NCI-H2029 (cell line): ENCODE measurements around the gene MAD2L1BP.
"Not testable (repeated sequence)": the region's sequence is repeated elsewhere in the genome, so short reads cannot be mapped to it uniquely, and the experiment has no call there.

Source experiments
- DNase-seq: peaks from one replicate; lab custom pipeline; 2025; lab: John Stamatoyannopoulos, UW

MAD2L1BP gene

DNA sequence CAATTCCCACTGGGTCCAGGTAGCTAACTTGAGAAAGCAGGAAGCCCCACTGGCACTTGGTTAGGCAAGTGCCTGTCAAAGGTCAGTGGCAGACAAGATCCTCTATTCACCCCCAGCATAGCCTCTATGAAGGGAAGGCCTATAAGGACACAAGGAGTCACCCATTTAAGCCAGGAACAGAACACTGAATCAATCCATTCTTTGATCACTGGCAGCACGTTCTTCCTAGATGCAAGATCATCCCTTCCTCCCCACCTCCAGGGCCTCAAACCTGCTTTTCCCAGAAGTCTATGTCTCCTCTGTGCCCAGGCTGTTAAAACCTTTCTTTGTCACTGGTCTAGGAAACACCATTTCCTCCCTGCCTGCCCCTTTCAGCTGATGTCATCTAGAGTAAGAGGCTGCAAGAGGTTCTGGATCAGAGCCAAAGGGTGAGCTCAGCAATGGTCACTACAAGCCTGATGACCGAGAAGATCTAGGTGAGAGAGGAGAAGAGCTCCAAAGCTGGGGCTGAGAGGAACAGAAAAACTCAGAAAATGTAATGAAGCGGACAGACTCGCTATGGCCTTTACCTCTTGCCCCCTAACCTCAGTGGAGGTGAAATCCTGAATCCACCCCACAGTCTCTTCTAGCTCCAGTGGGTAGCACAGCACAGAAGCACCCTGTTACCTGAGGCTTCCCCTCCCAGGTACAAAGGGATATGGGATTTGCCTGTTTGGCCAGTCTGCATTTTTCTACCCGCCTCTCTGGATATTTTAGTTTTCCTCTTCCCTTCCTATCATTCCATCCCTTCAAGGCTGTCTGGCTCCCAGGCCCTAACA is 8.4 kb upstream of the MAD2L1BP start:
- peak; percentile 97 for DNase-seq

DNA sequence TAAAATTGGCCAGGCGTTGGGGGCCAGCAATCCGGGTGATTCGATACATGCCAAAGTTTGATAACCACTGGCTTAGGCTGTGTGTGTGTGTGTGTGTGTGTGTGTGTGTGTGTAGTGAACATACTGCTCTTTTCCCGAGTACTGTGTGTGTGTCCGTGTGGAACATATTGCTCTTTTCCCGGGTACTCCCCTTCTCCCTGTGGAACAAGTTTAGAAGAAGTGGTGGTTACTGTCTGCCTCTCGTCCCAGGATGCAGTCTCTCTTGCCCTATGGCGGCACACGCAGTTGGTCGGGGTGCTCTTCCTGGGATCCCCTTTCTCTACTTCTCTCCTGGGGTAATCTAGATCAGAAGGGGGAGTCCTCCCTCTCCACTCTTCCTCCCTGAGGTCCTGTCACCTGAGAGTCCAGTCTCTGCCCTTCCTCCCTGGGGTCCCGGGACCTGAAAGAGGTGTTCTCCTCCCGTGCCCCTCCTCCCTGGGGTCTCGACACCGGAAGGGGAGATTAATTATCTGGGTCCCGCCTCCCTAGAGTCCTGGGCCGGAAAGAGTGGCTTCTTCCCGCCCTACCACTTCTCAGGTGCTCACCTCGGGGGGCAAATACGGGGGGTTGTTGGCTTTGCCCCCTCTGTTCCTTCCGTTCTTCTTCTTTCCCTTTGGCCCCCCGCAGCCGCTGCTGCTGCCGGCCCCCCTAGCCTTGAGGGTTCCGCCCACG is 7.1 kb upstream of the MAD2L1BP start:
- peak; percentile 45 for DNase-seq

GRCh38 chr6:43629104-43629504 is 6.5 kb upstream of the MAD2L1BP start, which contains the start of gene GTPBP2:
GTPBP2 (minus strand) TSS chr6:43629264; CDS start chr6:43629162, 102 bp downstream.
- DNase-seq = peak; percentile 98

GRCh38 chr6:43629505-43630300 is 5.9 kb upstream of the MAD2L1BP start:
- DNase-seq = peak; percentile 96

DNA sequence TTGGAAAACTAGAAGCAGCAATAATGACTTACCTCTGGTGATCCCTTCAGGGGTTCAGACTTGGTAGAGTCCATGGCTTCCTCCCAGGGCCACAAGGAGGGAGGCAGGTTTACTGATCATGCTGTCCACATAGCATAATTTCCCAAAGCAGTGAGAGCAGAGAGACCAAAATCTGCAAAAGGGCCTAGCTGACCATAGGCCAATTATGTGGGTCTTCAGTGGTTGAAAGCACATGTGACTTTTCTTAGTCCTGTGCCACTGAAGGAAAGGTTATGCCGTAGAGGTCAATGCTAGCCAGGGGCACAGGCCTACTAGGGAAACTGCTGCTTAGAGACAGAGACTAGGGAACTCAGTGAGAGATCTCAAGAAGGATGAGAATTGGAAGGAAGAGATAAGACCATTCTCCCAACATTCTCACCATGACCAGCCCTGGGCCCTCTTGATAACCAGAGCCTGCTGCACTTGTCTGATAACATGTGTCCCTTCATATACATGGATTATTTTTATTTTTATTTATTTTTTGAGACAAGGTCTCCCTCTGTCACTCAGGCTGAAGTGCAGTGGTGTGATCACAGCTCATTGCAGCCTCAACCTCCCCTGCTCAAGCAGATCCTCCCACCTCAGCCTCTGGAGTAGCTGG is 4.5 kb upstream of the MAD2L1BP start:
- no peak for DNase-seq

- not testable (repeated sequence) for DNase-seq
Measured at GRCh38 chr6:43633002-43633401, 2.6 kb upstream of the MAD2L1BP start.

- no peak for DNase-seq
Measured at GRCh38 chr6:43634702-43635303, 837 bp upstream of the MAD2L1BP start.

- peak; percentile 1 for DNase-seq
Measured at GRCh38 chr6:43636308-43636659, 644 bp downstream of the MAD2L1BP start.

DNA sequence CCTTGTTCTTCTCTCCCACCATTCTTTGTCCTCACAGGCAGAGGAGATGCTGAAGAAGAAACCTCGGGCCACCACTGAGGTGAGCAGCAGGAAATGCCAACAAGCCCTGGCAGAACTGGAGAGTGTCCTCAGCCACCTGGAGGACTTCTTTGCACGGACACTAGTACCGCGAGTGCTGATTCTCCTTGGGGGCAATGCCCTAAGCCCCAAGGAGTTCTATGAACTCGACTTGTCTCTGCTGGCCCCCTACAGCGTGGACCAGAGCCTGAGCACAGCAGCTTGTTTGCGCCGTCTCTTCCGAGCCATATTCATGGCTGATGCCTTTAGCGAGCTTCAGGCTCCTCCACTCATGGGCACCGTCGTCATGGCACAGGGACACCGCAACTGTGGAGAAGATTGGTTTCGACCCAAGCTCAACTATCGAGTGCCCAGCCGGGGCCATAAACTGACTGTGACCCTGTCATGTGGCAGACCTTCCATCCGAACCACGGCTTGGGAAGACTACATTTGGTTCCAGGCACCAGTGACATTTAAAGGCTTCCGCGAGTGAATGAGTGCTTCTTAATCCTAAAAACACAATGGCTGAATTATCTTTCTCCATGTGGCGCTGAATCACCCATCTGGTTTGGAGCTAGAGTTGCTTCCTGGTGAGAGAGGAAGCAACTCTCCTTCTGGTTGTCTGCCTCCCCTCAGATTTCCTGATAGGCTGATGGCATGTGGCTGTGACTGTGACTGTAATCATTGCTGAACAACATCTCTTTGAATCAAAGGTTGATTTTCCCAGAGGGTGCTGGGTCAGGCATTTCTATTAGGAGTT is 4.6 kb downstream of the MAD2L1BP start:
- no peak for DNase-seq

DNA sequence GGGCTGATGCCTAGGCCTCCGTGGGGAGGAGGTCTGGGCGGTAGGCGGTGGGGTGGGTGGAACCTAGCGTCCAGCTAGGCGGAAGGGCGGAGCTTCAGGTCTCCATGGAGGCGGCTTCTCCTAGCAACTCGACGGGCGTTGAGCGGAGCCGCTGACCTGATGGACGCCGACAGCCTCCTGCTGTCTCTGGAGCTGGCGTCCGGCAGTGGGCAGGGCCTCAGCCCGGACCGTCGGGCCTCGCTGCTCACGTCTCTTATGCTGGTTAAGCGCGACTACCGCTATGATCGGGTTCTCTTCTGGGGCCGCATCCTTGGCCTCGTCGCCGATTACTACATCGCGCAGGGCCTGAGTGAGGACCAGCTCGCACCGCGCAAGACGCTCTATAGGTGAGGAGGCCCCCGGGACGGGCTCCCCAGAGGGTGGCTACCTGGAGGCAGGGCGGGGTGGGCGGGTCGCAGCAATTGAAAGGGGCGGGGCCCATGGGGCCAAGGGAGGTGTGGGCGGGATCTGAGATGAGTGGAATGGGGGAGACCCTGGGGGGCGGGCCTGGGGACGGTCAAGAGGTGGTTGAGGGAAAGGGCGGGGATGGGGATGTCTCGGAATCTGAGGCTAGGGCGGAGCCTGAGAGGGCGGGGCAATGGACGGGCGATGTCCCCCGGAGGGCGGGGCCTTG is 9.4 kb downstream of the MAD2L1BP start, which contains the start of gene RSPH9:
Gene RSPH9 (plus strand): TSS at position 97 of the 673 bp plus-strand sequence. CDS start 63 bp downstream, at position 160.
- no peak for DNase-seq

GRCh38 chr6:43645613-43645964 is 9.9 kb downstream of the MAD2L1BP start:
- peak; percentile 34 for DNase-seq

GRCh38 chr6:43647613-43648012 is 12.0 kb downstream of the MAD2L1BP start:
- DNase-seq = no peak

DNA sequence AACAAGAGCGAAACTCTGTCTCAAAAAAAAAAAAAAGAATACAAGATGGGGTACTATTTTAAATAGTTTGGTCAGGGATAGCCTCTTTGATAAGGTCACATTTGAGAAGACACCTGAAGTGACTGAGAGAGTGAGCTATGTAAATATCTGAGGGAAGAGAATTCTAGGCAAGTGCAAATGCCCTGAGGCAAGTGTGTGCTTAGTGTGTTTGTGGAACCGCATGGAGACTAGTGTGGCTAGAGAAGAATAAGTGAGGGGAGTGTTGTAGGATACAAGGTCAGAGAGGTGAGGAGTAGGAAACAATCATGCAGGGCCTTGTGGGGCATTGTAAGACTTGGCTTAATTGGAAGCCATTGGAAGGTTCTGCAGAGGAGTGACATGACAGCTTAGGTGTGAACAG is 12.6 kb downstream of the MAD2L1BP start:
- no peak for DNase-seq

DNA sequence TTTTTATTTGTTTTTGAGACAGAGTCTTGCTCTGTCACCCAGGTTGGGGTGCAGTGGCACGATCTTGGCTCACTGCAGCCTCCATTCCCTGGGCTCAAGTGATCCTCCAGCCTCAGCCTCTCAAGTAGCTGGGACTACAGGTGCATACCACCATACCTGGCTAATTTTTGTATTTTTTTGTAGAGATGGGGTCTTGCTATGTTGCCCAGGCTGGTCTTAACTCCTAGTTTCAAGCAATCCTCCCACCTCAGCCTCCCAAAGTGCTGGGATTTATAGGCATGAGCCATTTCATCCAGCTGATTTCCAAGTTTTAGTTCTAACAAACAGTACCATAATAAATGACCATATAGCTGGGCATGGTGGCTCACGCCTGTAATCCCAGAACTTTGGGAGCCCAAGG is 17.2 kb downstream of the MAD2L1BP start:
- not testable (repeated sequence) for DNase-seq

DNA sequence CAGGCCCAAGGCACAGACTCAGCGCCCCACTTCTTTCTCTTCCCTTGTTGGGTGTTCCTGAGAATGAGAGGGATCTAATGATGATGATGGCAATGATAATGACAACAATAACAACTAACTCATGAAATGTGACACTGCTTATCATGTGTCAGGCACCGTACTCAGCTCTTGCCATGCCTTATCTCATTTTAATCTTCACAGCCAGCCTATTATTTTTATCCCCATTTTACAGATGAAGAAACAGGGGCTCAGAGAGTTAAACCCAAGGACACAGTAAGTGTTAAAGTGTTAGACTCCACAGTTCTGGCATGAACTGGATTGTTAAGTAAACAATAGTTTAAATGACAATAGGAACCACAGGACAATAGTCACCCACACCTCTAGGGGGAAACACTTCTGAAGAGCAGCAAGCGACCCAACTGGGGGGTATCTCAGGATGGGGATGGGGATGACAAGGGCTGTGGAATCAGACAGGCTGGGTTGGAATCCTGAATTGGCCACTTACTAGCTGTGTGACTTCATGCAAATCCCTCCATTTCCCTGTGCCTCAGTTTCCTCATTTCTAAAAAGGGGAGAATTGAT is 21.7 kb downstream of the MAD2L1BP start:
- DNase-seq = no peak

DNA sequence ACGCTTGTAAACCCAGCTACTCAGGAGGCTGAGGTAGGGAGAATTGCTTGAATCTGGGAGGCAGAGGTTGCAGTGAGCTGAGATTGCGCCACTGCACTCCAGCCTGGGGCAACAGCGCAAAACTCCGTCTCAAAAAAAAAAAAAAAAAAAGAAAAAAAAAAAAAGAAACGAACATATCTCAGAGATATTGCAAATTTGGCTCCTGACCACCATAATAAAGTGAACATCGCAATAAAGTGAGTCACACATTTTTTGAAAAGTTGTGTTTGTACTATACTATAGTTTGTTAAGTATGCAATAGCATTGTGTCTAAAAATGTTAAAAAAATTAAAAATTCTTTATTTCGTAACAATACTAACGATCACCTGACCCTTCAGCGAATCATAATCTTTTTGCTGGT is 22.5 kb downstream of the MAD2L1BP start:
- DNase-seq = no peak

- not testable (repeated sequence) for DNase-seq
Measured at GRCh38 chr6:43662948-43663347, 27.3 kb downstream of the MAD2L1BP start.

- no peak for DNase-seq
Measured at GRCh38 chr6:43665376-43665775, 29.7 kb downstream of the MAD2L1BP start.

- no peak for DNase-seq
Measured at GRCh38 chr6:43666196-43666920, 30.7 kb downstream of the MAD2L1BP start.
